GM04504 (cell line): ENCODE data around the gene DPP7.

Experiments
- DNase-seq: peaks from one replicate; pipeline ENCODE4 v3.0.0-alpha.2; 2012; ENCODE audit warnings: low read depth

DPP7 gene

GRCh38 chr9:137086531-137087408, 27.8 kb downstream of the DPP7 start, which contains the start of gene MAN1B1:
TSS of gene MAN1B1 (plus strand) at chr9:137086985. CDS start at chr9:137087000, 15 bp downstream.
- DNase-seq, result peak; percentile 97

- peak; percentile 32 for DNase-seq
These were observed 28.5 kb downstream of the DPP7 start for GRCh38 chr9:137085920-137086530.

- no peak for DNase-seq
These were observed 30.0 kb downstream of the DPP7 start for GRCh38 chr9:137084526-137084925.

- peak; percentile 92 for DNase-seq
These were observed 31.0 kb downstream of the DPP7 start for GRCh38 chr9:137083394-137084004.

GRCh38 chr9:137082925-137083290, 31.6 kb downstream of the DPP7 start:
- DNase-seq, result no peak

- no peak for DNase-seq
These were observed 32.2 kb downstream of the DPP7 start for GRCh38 chr9:137082222-137082924.

GRCh38 chr9:137080260-137081122, 34.0 kb downstream of the DPP7 start:
- no peak for DNase-seq

- DNase-seq, result no peak
These were observed 35.1 kb downstream of the DPP7 start for GRCh38 chr9:137079401-137079787.

GRCh38 chr9:137078701-137079400, 35.7 kb downstream of the DPP7 start:
- DNase-seq, result no peak

GRCh38 chr9:137077758-137078693, 36.5 kb downstream of the DPP7 start:
- DNase-seq, result no peak

GRCh38 chr9:137077010-137077747, 37.4 kb downstream of the DPP7 start, which contains the start of gene UAP1L1:
TSS of gene UAP1L1 (plus strand) at chr9:137077517. CDS start at chr9:137077533, 16 bp downstream.
- DNase-seq, result peak; percentile 24

GRCh38 chr9:137076636-137077009, 37.9 kb downstream of the DPP7 start:
- DNase-seq, result no peak

- no peak for DNase-seq
These were observed 39.2 kb downstream of the DPP7 start for GRCh38 chr9:137075275-137075775.

- DNase-seq, result no peak
These were observed 39.8 kb downstream of the DPP7 start for GRCh38 chr9:137074657-137075274.

- no peak for DNase-seq
These were observed 40.5 kb downstream of the DPP7 start for GRCh38 chr9:137073992-137074399.

- DNase-seq, result no peak
These were observed 43.3 kb downstream of the DPP7 start for GRCh38 chr9:137071282-137071681.

GRCh38 chr9:137070906-137071275, 43.6 kb downstream of the DPP7 start:
- DNase-seq, result no peak

GRCh38 chr9:137070201-137070905, 44.2 kb downstream of the DPP7 start, which contains the start of gene SAPCD2:
TSS of gene SAPCD2 (minus strand) at chr9:137070557. CDS start at chr9:137070460, 97 bp downstream.
- peak; percentile 62 for DNase-seq
